GM19035 (cell line): ENCODE data around the gene ATOH8.

ENCODE experiments used
- ATAC-seq: cut with Tn5 transposase; IDR thresholded peaks from one replicate; pipeline ENCODE4 v1.9.1; 2021; ENCODE audit not compliant: unreplicated experiment

The ATOH8 gene

DNA sequence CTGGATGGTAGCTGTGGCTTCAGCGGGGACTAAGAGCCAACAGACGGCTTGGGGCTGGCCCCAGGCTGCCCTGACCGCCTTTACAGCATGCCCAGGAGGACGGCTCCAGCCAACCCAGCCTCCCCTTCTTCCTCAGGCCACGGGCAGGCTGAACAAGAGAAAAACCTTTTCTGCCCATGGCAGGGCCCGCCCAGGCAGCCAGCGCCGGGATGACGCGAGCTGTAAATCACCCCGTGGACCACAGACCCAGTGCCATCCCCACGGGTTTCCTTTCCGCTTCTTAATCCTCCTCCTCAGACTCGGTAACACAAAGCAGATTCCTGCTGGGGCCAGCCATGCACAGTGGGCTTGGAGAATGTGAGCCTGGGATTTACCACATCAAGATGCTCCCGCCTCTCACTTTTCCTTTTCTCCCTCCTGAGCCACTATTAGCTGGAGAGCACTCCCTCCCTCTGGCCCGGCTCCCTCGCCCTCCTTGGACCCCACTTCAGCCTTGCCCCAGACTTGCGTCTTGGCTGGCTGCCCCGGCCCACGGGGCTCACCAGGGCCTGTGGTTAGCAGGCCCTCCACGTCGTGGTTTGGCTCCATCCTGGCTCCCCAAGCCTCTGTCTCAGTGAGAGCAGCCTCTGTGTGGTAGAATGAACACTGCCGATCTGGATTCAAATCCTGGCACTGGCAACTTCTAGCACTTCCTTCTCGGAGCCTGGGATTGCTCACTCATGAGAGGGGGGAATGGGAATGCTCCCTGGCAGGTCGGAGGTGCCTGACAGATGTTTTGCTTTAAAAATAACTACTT is 31.4 kb downstream of the ATOH8 start:
- ATAC-seq = no peak

- no peak for ATAC-seq
These were observed 32.1 kb downstream of the ATOH8 start for GRCh38 chr2:85785871-85786270.

DNA sequence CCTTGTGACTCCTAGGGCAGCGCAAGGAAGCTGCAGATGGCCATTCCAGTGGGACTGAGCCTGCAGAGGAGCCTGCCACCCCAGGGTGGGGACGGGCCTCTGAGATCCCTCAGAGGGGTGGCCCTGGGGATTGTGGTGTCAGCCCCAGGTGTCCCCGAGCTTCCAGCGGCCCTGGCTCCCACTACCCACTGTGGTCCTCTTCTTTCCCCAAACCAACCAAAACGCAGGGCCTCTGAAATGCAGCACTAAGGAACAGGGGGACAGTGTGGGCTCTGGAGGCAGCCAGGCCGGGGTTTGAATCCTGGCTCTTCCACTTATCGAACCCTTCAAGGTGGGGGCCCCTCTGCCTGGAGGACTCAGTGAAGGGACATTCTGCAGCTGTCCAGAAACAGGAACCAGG is 32.7 kb downstream of the ATOH8 start:
- no peak for ATAC-seq

DNA sequence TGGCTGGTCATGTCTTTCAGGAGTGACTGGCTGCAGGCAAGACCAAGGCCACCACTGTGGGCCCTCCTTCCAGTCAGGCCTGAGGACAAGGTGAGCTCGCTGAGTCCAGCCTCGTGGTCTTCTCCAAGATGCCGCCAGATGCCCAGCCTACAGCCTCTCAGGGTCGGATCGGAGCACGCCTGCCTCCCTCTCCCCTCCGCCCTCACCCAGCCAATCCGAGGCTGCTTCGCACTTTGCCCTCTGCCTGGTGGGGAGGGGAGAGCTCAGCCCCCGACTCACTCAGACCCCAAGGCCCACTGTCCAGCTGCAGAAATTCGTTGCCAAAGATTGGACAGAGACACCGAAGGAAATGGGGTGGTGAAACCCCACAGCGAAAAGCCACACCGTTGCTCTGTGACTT is 33.1 kb downstream of the ATOH8 start:
- no peak for ATAC-seq

- ATAC-seq = no peak
These were observed 33.6 kb downstream of the ATOH8 start for GRCh38 chr2:85787282-85787980.

GRCh38 chr2:85787981-85788340 is 34.2 kb downstream of the ATOH8 start:
- ATAC-seq = no peak

DNA sequence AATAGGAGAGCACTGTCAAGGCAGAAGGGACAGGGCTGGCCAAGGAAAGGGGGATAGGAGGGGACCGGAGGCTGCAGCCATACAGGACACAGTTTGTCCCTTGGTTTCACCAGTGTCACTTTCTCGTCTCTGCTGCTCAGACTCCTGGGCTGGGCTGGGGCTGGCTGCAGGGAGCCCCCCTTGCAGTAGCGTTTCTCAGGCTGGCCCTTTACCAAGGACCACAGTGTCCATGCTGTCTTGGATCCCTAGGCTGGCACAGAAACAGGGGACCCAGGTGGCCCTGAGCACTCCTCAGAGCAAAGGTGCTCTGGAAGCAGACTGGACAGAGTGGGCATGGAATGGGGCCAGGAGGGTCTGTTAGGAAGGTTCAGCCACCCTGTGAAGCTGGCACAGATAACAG is 34.8 kb downstream of the ATOH8 start:
- no peak for ATAC-seq

- ATAC-seq = no peak
These were observed 35.5 kb downstream of the ATOH8 start for GRCh38 chr2:85789271-85789670.

DNA sequence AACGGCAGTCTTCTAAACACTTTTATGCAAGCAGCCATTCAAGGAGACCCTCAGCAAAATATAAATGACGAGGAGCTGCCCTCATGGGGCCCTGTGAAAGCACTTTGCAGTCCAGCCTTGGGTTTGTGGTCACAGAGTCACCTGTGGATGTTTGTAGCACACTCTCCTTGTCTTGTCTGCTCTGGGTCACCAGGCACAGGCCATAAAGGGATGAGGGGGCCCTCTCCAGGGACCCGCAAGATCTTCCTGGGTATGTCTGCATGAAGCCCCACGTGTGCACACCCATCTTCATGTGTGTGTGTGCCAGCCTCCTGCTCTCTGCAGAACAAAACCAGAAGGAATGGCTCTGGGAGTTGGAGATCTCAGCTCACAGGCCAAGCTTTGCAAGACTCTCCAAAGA is 36.2 kb downstream of the ATOH8 start:
- no peak for ATAC-seq

DNA sequence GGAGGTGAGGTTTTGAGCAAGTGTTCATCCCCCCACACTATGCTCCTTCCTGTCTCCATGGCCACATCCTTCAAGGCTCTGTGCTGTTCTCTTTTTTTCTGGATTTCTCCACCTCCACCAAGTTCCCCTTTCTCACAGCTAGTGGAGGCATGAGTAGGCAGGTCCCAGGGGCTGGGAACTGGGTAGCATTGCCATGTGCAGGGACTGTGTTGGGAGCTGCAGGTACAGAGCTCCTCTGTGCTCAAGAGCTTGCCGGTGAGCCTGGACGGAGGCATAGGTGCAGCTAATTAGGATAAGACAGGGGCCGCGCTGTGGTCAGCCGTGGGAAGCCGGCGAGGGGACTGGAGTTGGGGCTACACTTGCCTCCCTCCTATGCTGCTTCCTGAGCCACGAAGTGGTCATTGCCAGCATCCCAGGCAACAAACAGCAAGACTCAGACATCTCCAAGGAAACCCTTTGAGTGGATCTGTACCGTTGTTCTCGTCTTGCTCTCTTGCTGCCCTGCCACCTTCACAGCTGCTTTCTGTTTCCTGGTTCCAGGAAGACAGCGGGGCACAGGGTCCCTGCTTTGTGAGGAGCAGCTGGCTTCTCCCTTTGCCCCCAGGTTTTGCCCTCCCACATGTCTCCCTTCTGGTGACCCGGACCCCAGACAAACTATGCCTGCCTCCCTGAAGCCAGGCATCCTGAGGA is 36.9 kb downstream of the ATOH8 start:
- no peak for ATAC-seq

DNA sequence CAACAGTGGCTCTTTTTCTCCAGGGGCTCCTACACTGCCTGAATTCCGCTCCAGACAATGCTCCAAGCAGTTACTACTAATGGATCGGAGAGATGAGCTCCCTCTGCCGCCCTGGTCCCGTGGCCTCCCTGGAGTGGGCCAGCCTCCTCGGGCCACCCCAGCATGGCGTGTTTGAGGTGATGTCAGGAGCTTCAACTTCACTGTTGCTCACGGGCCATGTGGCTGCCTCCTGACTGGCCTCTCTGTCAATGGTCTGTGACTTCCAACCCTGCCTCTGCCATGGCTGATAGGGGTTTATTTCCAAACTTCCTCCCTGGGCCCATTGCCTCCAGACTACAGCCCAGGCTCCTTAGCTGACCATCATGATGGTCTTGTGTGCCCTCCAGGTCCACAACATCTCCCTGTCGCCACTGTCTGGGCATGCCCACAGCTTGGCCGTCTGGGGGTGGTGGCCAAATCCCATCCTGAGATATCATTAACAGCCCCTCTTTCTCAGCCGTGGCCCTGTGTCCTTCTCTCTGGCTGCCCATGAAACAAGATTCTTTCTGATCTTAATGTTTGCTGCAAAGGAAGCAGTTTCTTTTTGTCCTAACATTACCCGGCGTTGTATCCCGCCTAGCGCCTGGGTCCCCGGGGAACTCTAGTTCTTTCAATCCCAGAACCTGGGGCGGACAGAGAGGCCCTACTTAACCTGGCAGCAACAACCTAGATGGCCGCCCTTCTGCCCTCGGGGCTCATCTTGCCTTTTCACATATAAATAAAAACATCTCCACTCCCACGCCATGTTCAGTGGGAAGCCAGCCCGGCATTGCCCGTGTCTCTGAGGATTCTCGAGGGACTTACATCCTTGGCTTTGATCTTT is 38.1 kb downstream of the ATOH8 start:
- ATAC-seq = no peak

- ATAC-seq = no peak
These were observed 39.1 kb downstream of the ATOH8 start for GRCh38 chr2:85792783-85793441.

GRCh38 chr2:85793584-85793983 is 39.8 kb downstream of the ATOH8 start:
- no peak for ATAC-seq

- ATAC-seq = no peak
These were observed 40.2 kb downstream of the ATOH8 start for GRCh38 chr2:85794038-85794441.

GRCh38 chr2:85794491-85795121 is 40.8 kb downstream of the ATOH8 start:
- no peak for ATAC-seq

DNA sequence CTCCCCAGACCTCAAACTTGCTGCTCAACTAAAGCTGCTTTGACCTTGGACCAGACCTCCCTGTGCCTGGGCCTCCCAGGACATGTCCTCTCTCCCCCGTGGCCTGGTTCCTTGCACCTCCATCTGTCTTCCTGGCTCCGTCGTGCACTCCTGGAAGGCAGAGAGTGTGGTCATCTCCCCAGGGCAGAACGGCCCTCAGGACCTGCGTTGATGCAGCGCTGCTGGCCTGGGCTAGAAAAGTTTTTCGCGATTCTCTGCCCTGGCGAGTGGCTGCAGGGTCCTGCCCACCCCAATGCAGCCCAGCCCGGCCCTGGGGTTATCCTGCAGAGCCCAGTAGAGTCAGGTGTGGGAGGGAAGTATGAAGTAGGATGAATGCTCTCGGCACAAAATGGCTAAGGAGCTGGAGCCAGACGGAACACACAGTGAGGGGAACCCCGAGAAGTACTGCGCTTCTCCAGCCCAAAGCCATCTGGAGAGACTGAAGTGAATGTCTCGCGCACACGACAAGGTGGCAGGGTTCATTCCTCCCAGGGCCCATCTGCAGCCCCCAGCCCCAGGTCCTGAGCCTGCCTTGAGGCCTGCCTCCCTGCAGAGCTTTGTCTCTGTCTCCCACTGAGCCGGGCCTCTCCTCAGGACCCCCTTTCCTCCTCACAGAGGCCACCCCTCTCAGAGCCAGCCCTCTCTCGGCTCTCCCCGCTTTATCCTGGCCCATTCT is 41.7 kb downstream of the ATOH8 start:
- ATAC-seq = no peak

- no peak for ATAC-seq
These were observed 42.2 kb downstream of the ATOH8 start for GRCh38 chr2:85796046-85796340.

GRCh38 chr2:85796341-85797262 is 42.8 kb downstream of the ATOH8 start:
- ATAC-seq = no peak

GRCh38 chr2:85797263-85797660 is 43.5 kb downstream of the ATOH8 start:
- no peak for ATAC-seq
